HepG2 (cell line): Measurements from ENCODE around the gene SUDS3. TPM values are rescaled to one million over a fixed set of nuclear protein-coding genes. Genes with fewer than 3 reads are reported as not detected.

Experiments used
- ATAC-seq: fragments of 200-7000 bp; cut with Tn5 transposase; 3 replicates; pipeline ENCODE4 v1.9.1; 2020; ENCODE audit warnings: mild to moderate bottlenecking, moderate library complexity
- BruUV-seq: library from RNA; stranded (reverse); fragments of 400-500 nt; replicated peaks from 2 replicates; lab custom pipeline; 2021; lab: Mats Ljungman, UMichigan
- CTCF ChIA-PET: fragments of 300-600 bp; formaldehyde crosslinking; extraction: SDS; loops from one replicate; lab custom pipeline; 2021; ENCODE audit warnings: low total read pairs, inconsistent platforms, low intra/inter-chr PET ratio; lab: Yijun Ruan, JAX
- POLR2A ChIA-PET: fragments of 350-600 bp; sonication (Branson Sonifier 250); formaldehyde crosslinking; loops from one replicate; lab custom pipeline; 2020; ENCODE audit warnings: antibody characterized with exemption, inconsistent platforms; lab: Yijun Ruan, JAX
- DNase-seq: peaks from one replicate; pipeline ENCODE4 v3.0.0-alpha.2; 2015; ENCODE audit warnings: low spot score
- FAIRE-seq: peaks from 3 replicates; lab custom pipeline; 2011; peaks lifted over from hg19 to GRCh38; lab: Jason Lieb, UNC
- H2AFZ ChIP-seq: one replicate; pipeline ENCODE4 v1.6.1; 2011; ENCODE audit warnings: low read length, inconsistent platforms
- H3K27ac ChIP-seq: fragments of 300-600 bp; 3 replicates; pipeline ENCODE4 v1.8.0; 2011; ENCODE audit warnings: mixed run types, mild to moderate bottlenecking, mixed read lengths, low read length, inconsistent platforms; ENCODE audit not compliant: insufficient read depth; ENCODE audit errors: extremely low read length
- H3K27me3 ChIP-seq, 2 experiments: fragments of 200-600 bp in 1 of 2; 2 replicates in 1 of 2; 3 replicates in 1 of 2; pipeline versions ENCODE4 v1.6.0 to v1.8.0; 2011; ENCODE audit warnings: low read length in 2 of 2, mild to moderate bottlenecking in 2 of 2, moderate library complexity in 2 of 2, inconsistent platforms in 1 of 2; ENCODE audit not compliant: insufficient read depth in 2 of 2, control insufficient read depth in 1 of 2
- H3K36me3 ChIP-seq, 2 experiments: fragments of 200-600 bp in 1 of 2; replicated peaks in 1 of 2; 2 replicates in 1 of 2; 3 replicates in 1 of 2; pipeline versions ENCODE4 v1.5.1 to v1.8.0; 2011; ENCODE audit warnings: low read length in 2 of 2, inconsistent platforms in 1 of 2; ENCODE audit not compliant: insufficient read depth in 2 of 2, control insufficient read depth in 1 of 2
- H3K4me1 ChIP-seq: 2 replicates; pipeline ENCODE4 v1.5.1; 2012; ENCODE audit warnings: low read length, inconsistent platforms; ENCODE audit not compliant: insufficient read depth
- H3K4me2 ChIP-seq: 2 replicates; pipeline ENCODE4 v1.6.0; 2011; ENCODE audit warnings: low read depth, low read length, inconsistent platforms
- H3K4me3 ChIP-seq, 3 experiments: fragments of 200-600 bp in 1 of 3; sonication (generic), shearing (Covaris generic) in 1 of 3; replicated peaks in 1 of 3; 2 replicates each; pipeline ENCODE4 v1.5.1; 2011 to 2016; ENCODE audit warnings: low read length in 3 of 3, inconsistent platforms in 2 of 3, low read depth in 2 of 3, mild to moderate bottlenecking in 2 of 3, control low read depth in 1 of 3, mixed read lengths in 1 of 3; ENCODE audit not compliant: insufficient read depth in 1 of 3
- H3K79me2 ChIP-seq: one replicate; pipeline ENCODE4 v1.6.1; 2011; ENCODE audit warnings: low read length, inconsistent platforms; ENCODE audit not compliant: insufficient read depth
- H3K9ac ChIP-seq: 2 replicates; pipeline ENCODE4 v1.6.0; 2011; ENCODE audit warnings: mild to moderate bottlenecking, low read depth, low read length, inconsistent platforms; ENCODE audit not compliant: insufficient read depth
- H3K9me3 ChIP-seq: 2 replicates; pipeline ENCODE4 v1.5.1; 2012; ENCODE audit warnings: mild to moderate bottlenecking, low read length
- H4K20me1 ChIP-seq: 2 replicates; pipeline ENCODE4 v1.6.0; 2011; ENCODE audit warnings: inconsistent platforms, mild to moderate bottlenecking, low read length, moderate library complexity; ENCODE audit not compliant: insufficient read depth
- ARID2 ChIP-seq: sonication (generic); formaldehyde crosslinking; IDR thresholded peaks from 2 replicates; pipeline ENCODE4 v1.8.1; 2022; ENCODE audit warnings: mild to moderate bottlenecking, missing genetic modification reagents, borderline replicate concordance
- CAMTA2 ChIP-seq: sonication (generic); formaldehyde crosslinking; IDR thresholded peaks from 2 replicates; pipeline ENCODE4 v1.4.0; 2020; ENCODE audit warnings: mild to moderate bottlenecking, missing genetic modification reagents, borderline replicate concordance
- DRAP1 ChIP-seq: IDR thresholded peaks from 2 replicates; pipeline ENCODE4 v1.6.1; 2016; ENCODE audit warnings: missing genetic modification reagents, missing compliant biosample characterization
- ELF4 ChIP-seq: sonication (generic); formaldehyde crosslinking; IDR thresholded peaks from 2 replicates; pipeline ENCODE4 v1.5.0; 2020; ENCODE audit warnings: missing genetic modification reagents, mild to moderate bottlenecking, moderate library complexity, borderline replicate concordance
- ERF ChIP-seq: IDR thresholded peaks from 2 replicates; pipeline ENCODE4 v1.6.1; 2018; ENCODE audit warnings: missing biosample characterization, missing genetic modification reagents
- KAT8 ChIP-seq: IDR thresholded peaks from 2 replicates; pipeline ENCODE4 v1.6.1; 2016; ENCODE audit warnings: missing genetic modification reagents, missing compliant biosample characterization
- YY1 ChIP-seq: IDR thresholded peaks from 2 replicates; pipeline ENCODE4 v1.6.1; 2011; ENCODE audit warnings: low read length, low read depth, moderate library complexity, mild to moderate bottlenecking; ENCODE audit not compliant: insufficient read depth, insufficient replicate concordance
- ZNF136 ChIP-seq: sonication (generic); formaldehyde crosslinking; IDR thresholded peaks from 2 replicates; pipeline ENCODE4 v1.8.1; 2022; ENCODE audit warnings: low read depth, mild to moderate bottlenecking, moderate library complexity, missing genetic modification reagents
- ZNF138 ChIP-seq: sonication (generic); formaldehyde crosslinking; IDR thresholded peaks from 2 replicates; pipeline ENCODE4 v1.5.0; 2020; ENCODE audit warnings: mild to moderate bottlenecking, low read depth, missing genetic modification reagents
- ZNF431 ChIP-seq: sonication (generic); formaldehyde crosslinking; IDR thresholded peaks from 2 replicates; pipeline ENCODE4 v1.9.0; 2022; ENCODE audit warnings: missing genetic modification reagents, low read depth, mild to moderate bottlenecking, borderline replicate concordance
- ZNF512 ChIP-seq: sonication (generic); formaldehyde crosslinking; IDR thresholded peaks from 2 replicates; pipeline ENCODE4 v1.4.0; 2020; ENCODE audit warnings: mild to moderate bottlenecking, missing genetic modification reagents
- ZNF768 ChIP-seq: sonication (generic); formaldehyde crosslinking; IDR thresholded peaks from 2 replicates; pipeline ENCODE4 v1.4.0; 2020; ENCODE audit warnings: missing genetic modification reagents
- ZNF773 ChIP-seq: sonication (generic); formaldehyde crosslinking; IDR thresholded peaks from 2 replicates; pipeline ENCODE4 v1.4.0; 2020; ENCODE audit warnings: missing genetic modification reagents, borderline replicate concordance
- ZSCAN31 ChIP-seq: sonication (generic); formaldehyde crosslinking; IDR thresholded peaks from 2 replicates; pipeline ENCODE4 v1.5.0; 2020; ENCODE audit warnings: low read depth, mild to moderate bottlenecking, missing genetic modification reagents
- WGBS: methylation state at CpG from one replicate; pipeline ENCODE4 v1.1.6; 2017; ENCODE audit warnings: low lambda C conversion rate; 5-methylcytosine and 5-hydroxymethylcytosine counted together
- in situ Hi-C: cut with HindIII; loops from 2 replicates; pipeline ENCODE4 v1.10.0; 2017; ENCODE audit warnings: low pct_unique_long_range_greater_than_20kb; ENCODE audit not compliant: extremely low pct_ligation_motif_present
- intact Hi-C: fragments of 100-400 bp; cut with micrococcal nuclease; formaldehyde crosslinking; loops from one replicate; pipeline ENCODE4 v1.10.0; 2022; ENCODE audit not compliant: unreplicated experiment
- polyA plus RNA-seq, 8 experiments: library from polyadenylated mRNA; depleted of rRNA in 3 of 8; stranded (reverse) in 7 of 8; unstranded in 1 of 8; fragments of >200 nt; fragmentation: Illumina TruSeq in 4 of 8; extraction: Trizol in 4 of 8; gene quantifications; 2 replicates each; pipeline versions ENCODE4 v1.2.1 to v1.2.3, GENCODE V29; 2011 to 2016; ENCODE audit warnings: low read depth in 4 of 8, missing spikeins in 1 of 8, mixed read lengths in 1 of 8; ENCODE audit not compliant: insufficient read depth in 1 of 8
- total RNA-seq, 5 experiments: library from RNA; depleted of rRNA; stranded (reverse); fragments of >200 nt; fragmentation: Illumina TruSeq; extraction: Trizol; gene quantifications; 2 replicates each; pipeline ENCODE4 v1.2.3, GENCODE V29; 2016; ENCODE audit warnings: low read depth in 1 of 5
- TF ChIP-seq, protein P1 (sequence below): sonication (generic); formaldehyde crosslinking; IDR thresholded peaks from 2 replicates; pipeline ENCODE4 v1.5.0; 2020; ENCODE audit warnings: mild to moderate bottlenecking, missing genetic modification reagents

Gene SUDS3
- total and polyA plus RNA-seq, 2 of the 13 experiments (the other 11 are each of a cell fraction or from before 2014, with no cell fraction given) = 20.2 to 33.1 TPM

- TF ChIP-seq ZNF512 (CRISPR knock-in tag) = no peak
Observed at GRCh38 chr12:118463677-118464076, 87.3 kb downstream of the SUDS3 start (continued).

- POLR2A ChIA-PET = no interaction called here
- in situ Hi-C loops = no loop called here
- FAIRE-seq (no peak), DNase-seq (no peak), ATAC-seq (no peak)
- no peak overlapping the region for H3K27ac ChIP-seq
- no peaks in the 10 kb centered on the region for H3K4me1 ChIP-seq
- no peaks in the 10 kb centered on the region for H3K79me2 ChIP-seq
- CTCF ChIA-PET = no interaction called here
- H3K9me3 ChIP-seq = no peaks in the 10 kb centered on the region
- 93% methylated on average over 1 of the region's 1 CpG for WGBS
- no TSS peak for BruUV-seq
- no peak overlapping the region for H3K4me2 ChIP-seq
- H3K36me3 ChIP-seq = no peaks in the 10 kb centered on the region
- H3K4me3 ChIP-seq = no peak overlapping the region
- no peaks in the 10 kb centered on the region for H4K20me1 ChIP-seq
- no peak overlapping the region for H2AFZ ChIP-seq
- TF ChIP-seq ARID2 (CRISPR knock-in tag) (no peak), ZNF773 (CRISPR knock-in tag) (no peak), KAT8 (CRISPR knock-in tag) (no peak), ZNF768 (CRISPR knock-in tag) (no peak), ERF (CRISPR knock-in tag) (no peak), YY1 (no peak), CAMTA2 (no peak), ELF4 (CRISPR knock-in tag) (no peak), ZNF138 (CRISPR knock-in tag) (no peak), ZSCAN31 (CRISPR knock-in tag) (no peak), DRAP1 (CRISPR knock-in tag) (no peak), ZNF431 (CRISPR knock-in tag) (no peak), ZNF136 (CRISPR knock-in tag) (no peak)
- TF ChIP-seq, protein P1, sequence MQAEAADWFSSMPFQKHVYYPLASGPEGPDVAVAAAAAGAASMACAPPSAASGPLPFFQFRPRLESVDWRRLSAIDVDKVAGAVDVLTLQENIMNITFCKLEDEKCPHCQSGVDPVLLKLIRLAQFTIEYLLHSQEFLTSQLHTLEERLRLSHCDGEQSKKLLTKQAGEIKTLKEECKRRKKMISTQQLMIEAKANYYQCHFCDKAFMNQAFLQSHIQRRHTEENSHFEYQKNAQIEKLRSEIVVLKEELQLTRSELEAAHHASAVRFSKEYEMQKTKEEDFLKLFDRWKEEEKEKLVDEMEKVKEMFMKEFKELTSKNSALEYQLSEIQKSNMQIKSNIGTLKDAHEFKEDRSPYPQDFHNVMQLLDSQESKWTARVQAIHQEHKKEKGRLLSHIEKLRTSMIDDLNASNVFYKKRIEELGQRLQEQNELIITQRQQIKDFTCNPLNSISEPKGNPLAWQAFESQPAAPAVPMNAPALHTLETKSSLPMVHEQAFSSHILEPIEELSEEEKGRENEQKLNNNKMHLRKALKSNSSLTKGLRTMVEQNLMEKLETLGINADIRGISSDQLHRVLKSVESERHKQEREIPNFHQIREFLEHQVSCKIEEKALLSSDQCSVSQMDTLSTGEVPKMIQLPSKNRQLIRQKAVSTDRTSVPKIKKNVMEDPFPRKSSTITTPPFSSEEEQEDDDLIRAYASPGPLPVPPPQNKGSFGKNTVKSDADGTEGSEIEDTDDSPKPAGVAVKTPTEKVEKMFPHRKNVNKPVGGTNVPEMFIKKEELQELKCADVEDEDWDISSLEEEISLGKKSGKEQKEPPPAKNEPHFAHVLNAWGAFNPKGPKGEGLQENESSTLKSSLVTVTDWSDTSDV (CRISPR knock-in tag) = no peak
- no peaks in the 10 kb centered on the region; a peak in 1 of 5 replicates for H3K27me3 ChIP-seq
- intact Hi-C loops = no loop called here
- no peak overlapping the region for H3K9ac ChIP-seq
Observed at GRCh38 chr12:118465706-118466105, 89.4 kb downstream of the SUDS3 start.
